ENCODE results near the gene RSPH10B.
"Not testable (repeated sequence)": the region's sequence is repeated elsewhere in the genome, so short reads cannot be mapped to it uniquely, and the experiment has no call there.

Gene RSPH10B

GRCh38 chr7:5926263-5926870, 44.1 kb downstream of the RSPH10B start:
- DNase-seq (ENCODE audit: low read depth): not testable (repeated sequence)

GRCh38 chr7:5924630-5925029, 45.9 kb downstream of the RSPH10B start:
- DNase-seq (ENCODE audit: low read depth): not testable (repeated sequence)

GRCh38 chr7:5924180-5924579, 46.3 kb downstream of the RSPH10B start:
- DNase-seq (ENCODE audit: low read depth): not testable (repeated sequence)

GRCh38 chr7:5916529-5916928, 54.0 kb downstream of the RSPH10B start:
- not testable (repeated sequence) for DNase-seq (ENCODE audit: low read depth)

- not testable (repeated sequence) for DNase-seq (ENCODE audit: low read depth)
Observed at GRCh38 chr7:5908835-5909234, 61.7 kb downstream of the RSPH10B start.

GRCh38 chr7:5904726-5905125, 65.8 kb downstream of the RSPH10B start:
- DNase-seq (ENCODE audit: low read depth): not testable (repeated sequence)

- not testable (repeated sequence) for DNase-seq (ENCODE audit: low read depth)
Observed at GRCh38 chr7:5903002-5903401, 67.5 kb downstream of the RSPH10B start.

GRCh38 chr7:5898480-5899224, 71.8 kb downstream of the RSPH10B start, which contains the start of gene CCZ1:
TSS of gene CCZ1 (plus strand) at chr7:5898733. CDS start at chr7:5898800, 67 bp downstream.
- peak; percentile 50 for DNase-seq (ENCODE audit: low read depth)

- not testable (repeated sequence) for DNase-seq (ENCODE audit: low read depth)
Observed at GRCh38 chr7:5897369-5897919, 73.0 kb downstream of the RSPH10B start.

- DNase-seq (ENCODE audit: low read depth): no peak
Observed at GRCh38 chr7:5892498-5892897, 78.0 kb downstream of the RSPH10B start.

GRCh38 chr7:5890244-5890643, 80.2 kb downstream of the RSPH10B start:
- not testable (repeated sequence) for DNase-seq (ENCODE audit: low read depth)

- DNase-seq (ENCODE audit: low read depth): not testable (repeated sequence)
Observed at GRCh38 chr7:5888021-5888420, 82.5 kb downstream of the RSPH10B start.

GRCh38 chr7:5884431-5884830, 86.1 kb downstream of the RSPH10B start:
- not testable (repeated sequence) for DNase-seq (ENCODE audit: low read depth)

GRCh38 chr7:5880106-5880505, 90.4 kb downstream of the RSPH10B start:
- not testable (repeated sequence) for DNase-seq (ENCODE audit: low read depth)

GRCh38 chr7:5879591-5879990, 90.9 kb downstream of the RSPH10B start:
- DNase-seq (ENCODE audit: low read depth): not testable (repeated sequence)

Measured in iris pigment epithelial cell (primary cell).